IMR-90 (cell line): Measurements from ENCODE around the gene CST11. TPM values are rescaled to one million over a fixed set of nuclear protein-coding genes. Genes with fewer than 3 reads are reported as not detected.

ENCODE experiments used
- ATAC-seq: fragments of 200-7000 bp; cut with Tn5 transposase; 2 replicates; pipeline ENCODE4 v1.9.1; 2020; ENCODE audit warnings: low read depth, mild to moderate bottlenecking, moderate library complexity
- BruUV-seq: library from RNA; stranded (reverse); fragments of 400-500 nt; replicated peaks from 2 replicates; lab custom pipeline; 2021; lab: Mats Ljungman, UMichigan
- CTCF ChIA-PET: fragments of 300-600 bp; formaldehyde crosslinking; extraction: SDS; loops from one replicate; lab custom pipeline; 2021; ENCODE audit warnings: antibody characterized with exemption; lab: Yijun Ruan, JAX
- POLR2A ChIA-PET: fragments of 300-600 bp; sonication (Branson Sonifier 250); formaldehyde crosslinking; loops from one replicate; lab custom pipeline; 2022; ENCODE audit warnings: antibody characterized with exemption; ENCODE audit not compliant: unreplicated experiment; lab: Charles Lee
- DNase-seq: peaks from one replicate; pipeline ENCODE4 v3.0.0; 2013
- H2AFZ ChIP-seq: replicated peaks from 2 replicates; pipeline ENCODE3; 2013; ENCODE audit warnings: low read length, mild to moderate bottlenecking; ENCODE audit not compliant: poor library complexity
- H2AK5ac ChIP-seq: 2 replicates; pipeline ENCODE4 v1.6.1; 2013; ENCODE audit warnings: low read depth, low read length, inconsistent platforms
- H2AK9ac ChIP-seq: replicated peaks from 2 replicates; pipeline ENCODE3; 2013; ENCODE audit warnings: mild to moderate bottlenecking, low read depth, low read length, moderate library complexity; ENCODE audit not compliant: poor library complexity
- H2BK120ac ChIP-seq: 2 replicates; pipeline ENCODE4 v1.6.1; 2013; ENCODE audit warnings: low read depth, low read length, inconsistent platforms
- H2BK15ac ChIP-seq: 3 replicates; pipeline ENCODE4 v1.6.1; 2013; ENCODE audit warnings: low read depth, low read length, inconsistent platforms
- H2BK20ac ChIP-seq: 2 replicates; pipeline ENCODE4 v1.6.1; 2013; ENCODE audit warnings: low read depth, mild to moderate bottlenecking, inconsistent platforms, low read length, moderate library complexity
- H2BK5ac ChIP-seq: 2 replicates; pipeline ENCODE4 v1.6.1; 2013; ENCODE audit warnings: mild to moderate bottlenecking, low read depth, low read length, inconsistent platforms; ENCODE audit not compliant: poor library complexity, severe bottlenecking
- H3K14ac ChIP-seq: replicated peaks from 2 replicates; pipeline ENCODE4 v1.6.1; 2013; ENCODE audit warnings: low read depth, low read length, inconsistent platforms
- H3K18ac ChIP-seq: 2 replicates; pipeline ENCODE4 v1.6.1; 2013; ENCODE audit warnings: low read depth, low read length, control low read depth
- H3K23ac ChIP-seq: 2 replicates; pipeline ENCODE4 v1.6.1; 2013; ENCODE audit warnings: low read depth, low read length, inconsistent platforms
- H3K27ac ChIP-seq: 2 replicates; pipeline ENCODE4 v1.5.1; 2013; ENCODE audit warnings: mild to moderate bottlenecking, control low read depth, low read length; ENCODE audit not compliant: insufficient read depth
- H3K27me3 ChIP-seq: 2 replicates; pipeline ENCODE4 v1.6.1; 2013; ENCODE audit warnings: low read length; ENCODE audit not compliant: control insufficient read depth, insufficient read depth
- H3K36me3 ChIP-seq: 2 replicates; pipeline ENCODE4 v1.6.1; 2013; ENCODE audit warnings: low read length, mixed read lengths; ENCODE audit not compliant: control insufficient read depth, insufficient read depth
- H3K4ac ChIP-seq: 2 replicates; pipeline ENCODE4 v1.6.1; 2013; ENCODE audit warnings: low read depth, low read length, inconsistent platforms
- H3K4me1 ChIP-seq: 2 replicates; pipeline ENCODE4 v1.6.1; 2013; ENCODE audit warnings: low read length, mixed read lengths; ENCODE audit not compliant: control insufficient read depth, insufficient read depth
- H3K4me2 ChIP-seq: 2 replicates; pipeline ENCODE4 v1.6.1; 2013; ENCODE audit warnings: low read depth, mild to moderate bottlenecking, control low read depth, low read length, moderate library complexity
- H3K4me3 ChIP-seq: 2 replicates; pipeline ENCODE4 v1.5.1; 2013; ENCODE audit warnings: low read depth, mild to moderate bottlenecking, control low read depth, low read length, moderate library complexity; ENCODE audit not compliant: insufficient read depth
- H3K56ac ChIP-seq: 2 replicates; pipeline ENCODE4 v1.6.1; 2013; ENCODE audit warnings: low read length, inconsistent platforms; ENCODE audit not compliant: insufficient read depth; ENCODE audit errors: extremely low read depth
- H3K79me1 ChIP-seq, 2 experiments: 2 replicates each; pipeline ENCODE4 v1.6.1; 2013; ENCODE audit warnings: low read length in 2 of 2, inconsistent platforms in 1 of 2, low read depth in 1 of 2
- H3K9ac ChIP-seq: 2 replicates; pipeline ENCODE4 v1.6.1; 2013; ENCODE audit warnings: low read depth, low read length, control low read depth
- H3K9me1 ChIP-seq: 2 replicates; pipeline ENCODE4 v1.6.1; 2013; ENCODE audit warnings: low read length, inconsistent platforms; ENCODE audit not compliant: insufficient read depth
- H3K9me3 ChIP-seq: 2 replicates; pipeline ENCODE4 v1.6.1; 2013; ENCODE audit warnings: low read length; ENCODE audit not compliant: control insufficient read depth, insufficient read depth
- H4K20me1 ChIP-seq: 2 replicates; pipeline ENCODE4 v1.6.1; 2013; ENCODE audit warnings: low read length, inconsistent platforms; ENCODE audit not compliant: insufficient read depth
- H4K5ac ChIP-seq: 2 replicates; pipeline ENCODE4 v1.6.1; 2013; ENCODE audit warnings: mild to moderate bottlenecking, low read depth, low read length, control low read depth
- H4K8ac ChIP-seq, 2 experiments: 2 replicates each; pipeline ENCODE4 v1.6.1; 2013; ENCODE audit warnings: low read depth in 2 of 2, low read length in 2 of 2, control low read depth in 1 of 2, inconsistent platforms in 1 of 2
- H4K91ac ChIP-seq: 2 replicates; pipeline ENCODE4 v1.6.1; 2013; ENCODE audit warnings: low read depth, low read length, inconsistent platforms; ENCODE audit not compliant: insufficient read depth
- BHLHE40 ChIP-seq: fragments of 150-350 bp; IDR thresholded peaks from 2 replicates; pipeline ENCODE4 v1.6.1; 2016; ENCODE audit warnings: mild to moderate bottlenecking, low read depth, low read length
- CEBPB ChIP-seq: IDR thresholded peaks from 2 replicates; pipeline ENCODE4 v1.6.1; 2012; ENCODE audit warnings: low read depth, low read length, improper control_type of control experiment
- CHD1 ChIP-seq: IDR thresholded peaks from 2 replicates; pipeline ENCODE4 v1.6.1; 2012; ENCODE audit warnings: low read depth, low read length, improper control_type of control experiment
- FOS ChIP-seq: fragments of 150-350 bp; IDR thresholded peaks from 2 replicates; pipeline ENCODE4 v1.6.1; 2016; ENCODE audit warnings: low read depth, low read length
- MAFK ChIP-seq: IDR thresholded peaks from 2 replicates; pipeline ENCODE4 v1.6.1; 2012; ENCODE audit warnings: low read depth, low read length, improper control_type of control experiment
- MAZ ChIP-seq: IDR thresholded peaks from 2 replicates; pipeline ENCODE4 v1.6.1; 2012; ENCODE audit warnings: low read depth, mild to moderate bottlenecking, low read length, improper control_type of control experiment, moderate library complexity, borderline replicate concordance
- MXI1 ChIP-seq: IDR thresholded peaks from 2 replicates; pipeline ENCODE4 v1.6.1; 2012; ENCODE audit warnings: low read depth, mild to moderate bottlenecking, low read length, moderate library complexity, borderline replicate concordance
- POLR2A ChIP-seq: IDR thresholded peaks from 2 replicates; pipeline ENCODE4 v1.6.1; 2012; ENCODE audit warnings: mild to moderate bottlenecking, low read depth, low read length
- RAD21 ChIP-seq: IDR thresholded peaks from 2 replicates; pipeline ENCODE4 v1.6.1; 2012; ENCODE audit warnings: low read length, improper control_type of control experiment
- RCOR1 ChIP-seq: IDR thresholded peaks from 2 replicates; pipeline ENCODE4 v1.6.1; 2012; ENCODE audit warnings: mild to moderate bottlenecking, low read length, improper control_type of control experiment; ENCODE audit not compliant: insufficient replicate concordance
- SMC3 ChIP-seq: fragments of 150-350 bp; IDR thresholded peaks from 2 replicates; pipeline ENCODE4 v1.6.1; 2016; ENCODE audit warnings: low read depth, mild to moderate bottlenecking, antibody characterized with exemption, low read length, moderate library complexity
- WGBS, 2 experiments: methylation state at CpG; one replicate each; pipeline versions ENCODE4 v1.1.5 to v1.1.7; 2013; ENCODE audit warnings: missing lambda C conversion rate in 2 of 2; ENCODE audit not compliant: insufficient read length in 1 of 2; ENCODE audit errors: extremely low coverage in 2 of 2; 5-methylcytosine and 5-hydroxymethylcytosine counted together
- dilution Hi-C: fragments of 300-500 bp; cut with HindIII; formaldehyde crosslinking; loops from one replicate; pipeline ENCODE4 v1.14.3; 2018; ENCODE audit warnings: low sequenced_read_pairs; ENCODE audit not compliant: unreplicated experiment
- in situ Hi-C: fragments of 300-500 bp; cut with MboI; formaldehyde crosslinking; loops from 3 replicates; pipeline ENCODE4 v1.14.3; 2019; ENCODE audit warnings: low sequenced_read_pairs, inconsistent platforms, mixed read lengths
- intact Hi-C: fragments of 100-400 bp; cut with micrococcal nuclease; formaldehyde crosslinking; loops from 2 replicates; pipeline ENCODE4 v1.10.0; 2022
- polyA plus RNA-seq, 3 experiments: library from polyadenylated mRNA; depleted of rRNA; stranded (reverse); fragments of >200 nt; gene quantifications; 2 replicates each; pipeline ENCODE4 v1.2.3, GENCODE V29; 2012; ENCODE audit warnings: low replicate concordance in 1 of 3
- total RNA-seq: library from RNA; depleted of rRNA; stranded (reverse); fragments of >200 nt; gene quantifications from 2 replicates; pipeline ENCODE4 v1.2.3, GENCODE V29; 2012
- TF ChIP-seq, protein P1 (sequence below): conservative IDR thresholded peaks from 2 replicates; pipeline ENCODE4 v1.5.1; 2012; ENCODE audit warnings: mild to moderate bottlenecking, low read depth, low read length, improper control_type of control experiment
- TF ChIP-seq, protein P2 (sequence below): fragments of 150-350 bp; IDR thresholded peaks from 2 replicates; pipeline ENCODE4 v1.6.1; 2016; ENCODE audit warnings: low read depth, mild to moderate bottlenecking, low read length, moderate library complexity, borderline replicate concordance
- TF ChIP-seq, protein P3 (sequence below): fragments of 150-350 bp; IDR thresholded peaks from 2 replicates; pipeline ENCODE4 v1.6.1; 2017; ENCODE audit warnings: mild to moderate bottlenecking, antibody characterized with exemption, low read length, low read depth

The CST11 gene
- total and polyA plus RNA-seq, 2 of the 4 experiments (the other 2 are of a cell fraction), result not detected

DNA sequence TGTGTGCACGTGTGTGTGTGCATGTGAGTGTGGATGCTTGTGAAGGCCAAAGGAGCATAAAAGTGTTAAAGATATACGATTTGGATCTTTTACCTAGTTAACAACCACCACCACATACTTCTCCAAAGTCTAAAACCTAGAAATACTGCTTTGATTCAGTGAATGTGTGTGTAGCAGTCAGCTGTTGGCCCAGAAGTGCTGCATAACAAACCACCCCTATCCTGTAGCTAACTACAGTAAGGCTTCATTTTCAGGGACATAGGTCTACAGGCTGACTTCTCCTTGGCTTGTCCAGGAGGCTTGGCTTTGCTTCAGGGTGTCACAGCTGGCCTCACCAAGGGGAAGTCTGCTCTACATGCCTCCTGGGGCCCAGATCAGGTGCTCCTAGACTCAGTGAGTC is 35.8 kb upstream of the CST11 start:
- Histone ChIP-seq H3K9ac (no peak overlapping the region), H4K5ac (no peak overlapping the region), H3K9me3 (no peaks in the 10 kb centered on the region), H2BK120ac (no peak overlapping the region), H3K79me1 (no peaks in the 10 kb centered on the region), H3K27me3 (no peaks in the 10 kb centered on the region), H3K18ac (no peak overlapping the region), H4K8ac (no peak overlapping the region), H3K23ac (no peak overlapping the region), H3K4ac (no peak overlapping the region), H2AK9ac (no peak overlapping the region), H4K20me1 (no peaks in the 10 kb centered on the region), H3K9me1 (no peaks in the 10 kb centered on the region), H3K36me3 (no peaks in the 10 kb centered on the region), H2BK15ac (no peak overlapping the region), H3K4me3 (no peak overlapping the region), H3K4me2 (no peak overlapping the region), H3K14ac (no peak overlapping the region), H2BK20ac (no peak overlapping the region), H2AFZ (no peak overlapping the region), H3K27ac (no peak overlapping the region), H2BK5ac (no peak overlapping the region), H2AK5ac (no peak overlapping the region), H3K4me1 (no peaks in the 10 kb centered on the region), H3K56ac (no peak overlapping the region), H4K91ac (no peak overlapping the region)
- TF ChIP-seq, protein P1, sequence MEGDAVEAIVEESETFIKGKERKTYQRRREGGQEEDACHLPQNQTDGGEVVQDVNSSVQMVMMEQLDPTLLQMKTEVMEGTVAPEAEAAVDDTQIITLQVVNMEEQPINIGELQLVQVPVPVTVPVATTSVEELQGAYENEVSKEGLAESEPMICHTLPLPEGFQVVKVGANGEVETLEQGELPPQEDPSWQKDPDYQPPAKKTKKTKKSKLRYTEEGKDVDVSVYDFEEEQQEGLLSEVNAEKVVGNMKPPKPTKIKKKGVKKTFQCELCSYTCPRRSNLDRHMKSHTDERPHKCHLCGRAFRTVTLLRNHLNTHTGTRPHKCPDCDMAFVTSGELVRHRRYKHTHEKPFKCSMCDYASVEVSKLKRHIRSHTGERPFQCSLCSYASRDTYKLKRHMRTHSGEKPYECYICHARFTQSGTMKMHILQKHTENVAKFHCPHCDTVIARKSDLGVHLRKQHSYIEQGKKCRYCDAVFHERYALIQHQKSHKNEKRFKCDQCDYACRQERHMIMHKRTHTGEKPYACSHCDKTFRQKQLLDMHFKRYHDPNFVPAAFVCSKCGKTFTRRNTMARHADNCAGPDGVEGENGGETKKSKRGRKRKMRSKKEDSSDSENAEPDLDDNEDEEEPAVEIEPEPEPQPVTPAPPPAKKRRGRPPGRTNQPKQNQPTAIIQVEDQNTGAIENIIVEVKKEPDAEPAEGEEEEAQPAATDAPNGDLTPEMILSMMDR, result no peak
- TF ChIP-seq POLR2A (no peak), MAFK (no peak), CHD1 (no peak), MAZ (no peak), RAD21 (no peak), RCOR1 (no peak), SMC3 (no peak), FOS (no peak), CEBPB (no peak), BHLHE40 (no peak), MXI1 (no peak)
- TF ChIP-seq, protein P2, sequence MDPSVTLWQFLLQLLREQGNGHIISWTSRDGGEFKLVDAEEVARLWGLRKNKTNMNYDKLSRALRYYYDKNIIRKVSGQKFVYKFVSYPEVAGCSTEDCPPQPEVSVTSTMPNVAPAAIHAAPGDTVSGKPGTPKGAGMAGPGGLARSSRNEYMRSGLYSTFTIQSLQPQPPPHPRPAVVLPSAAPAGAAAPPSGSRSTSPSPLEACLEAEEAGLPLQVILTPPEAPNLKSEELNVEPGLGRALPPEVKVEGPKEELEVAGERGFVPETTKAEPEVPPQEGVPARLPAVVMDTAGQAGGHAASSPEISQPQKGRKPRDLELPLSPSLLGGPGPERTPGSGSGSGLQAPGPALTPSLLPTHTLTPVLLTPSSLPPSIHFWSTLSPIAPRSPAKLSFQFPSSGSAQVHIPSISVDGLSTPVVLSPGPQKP, result no peak
- TF ChIP-seq, protein P3, sequence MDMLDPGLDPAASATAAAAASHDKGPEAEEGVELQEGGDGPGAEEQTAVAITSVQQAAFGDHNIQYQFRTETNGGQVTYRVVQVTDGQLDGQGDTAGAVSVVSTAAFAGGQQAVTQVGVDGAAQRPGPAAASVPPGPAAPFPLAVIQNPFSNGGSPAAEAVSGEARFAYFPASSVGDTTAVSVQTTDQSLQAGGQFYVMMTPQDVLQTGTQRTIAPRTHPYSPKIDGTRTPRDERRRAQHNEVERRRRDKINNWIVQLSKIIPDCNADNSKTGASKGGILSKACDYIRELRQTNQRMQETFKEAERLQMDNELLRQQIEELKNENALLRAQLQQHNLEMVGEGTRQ, result no peak
- POLR2A ChIA-PET, result no interaction called here
- dilution Hi-C loops, result no loop called here
- CTCF ChIA-PET, result no interaction called here
- BruUV-seq, result no TSS peak
- intact Hi-C loops, result no loop called here
- WGBS, 2 experiments, result no CpG with 5 or more reads among the region's 2 CpGs
- in situ Hi-C loops, result no loop called here
- DNase-seq, result no peak
- no peak for ATAC-seq
